Fibroblast of skin of abdomen (primary cell): ENCODE results near the gene CUX1.

Experiments
- DNase-seq: peaks from one replicate; pipeline ENCODE4 v3.0.0-alpha.2; 2013

Gene CUX1

DNA sequence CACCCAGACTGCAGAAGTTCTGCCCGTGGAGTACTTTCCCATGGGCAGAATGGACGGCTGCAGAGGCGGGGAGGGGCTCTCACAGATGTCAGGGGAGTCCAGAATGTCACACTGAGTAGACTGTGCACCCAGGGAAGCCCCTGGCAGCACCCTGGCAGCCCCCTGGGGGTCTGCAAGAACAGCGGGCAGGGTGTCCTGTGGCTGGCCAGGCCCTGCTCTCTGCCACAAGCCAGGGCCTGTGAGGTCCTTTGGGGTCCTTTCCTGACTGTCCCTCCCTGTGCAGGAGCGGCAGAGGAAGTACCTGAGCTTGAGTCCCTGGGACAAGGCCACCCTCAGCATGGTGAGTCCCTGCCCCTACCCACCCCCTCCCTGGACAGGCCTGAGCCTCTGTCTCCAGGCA, 463.1 kb downstream of the CUX1 start:
- no peak for DNase-seq

DNA sequence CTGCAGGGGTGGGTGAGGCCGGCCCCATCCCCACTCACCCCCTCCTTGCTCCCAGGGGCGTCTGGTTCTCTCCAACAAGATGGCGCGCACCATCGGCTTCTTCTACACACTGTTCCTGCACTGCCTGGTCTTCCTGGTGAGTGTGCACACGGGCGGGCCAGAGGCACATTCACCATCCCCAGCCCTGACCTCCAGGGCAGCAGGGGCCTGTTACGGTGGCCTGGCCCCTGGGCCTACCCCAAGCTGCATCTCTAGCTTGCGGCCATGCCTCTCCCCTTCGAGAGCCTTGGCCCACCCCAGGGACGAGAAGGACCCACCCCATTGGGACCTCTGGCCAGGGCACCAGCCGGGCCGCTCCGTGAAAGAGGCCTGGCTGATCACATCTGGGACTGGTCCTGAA, 464.4 kb downstream of the CUX1 start:
- no peak for DNase-seq

DNA sequence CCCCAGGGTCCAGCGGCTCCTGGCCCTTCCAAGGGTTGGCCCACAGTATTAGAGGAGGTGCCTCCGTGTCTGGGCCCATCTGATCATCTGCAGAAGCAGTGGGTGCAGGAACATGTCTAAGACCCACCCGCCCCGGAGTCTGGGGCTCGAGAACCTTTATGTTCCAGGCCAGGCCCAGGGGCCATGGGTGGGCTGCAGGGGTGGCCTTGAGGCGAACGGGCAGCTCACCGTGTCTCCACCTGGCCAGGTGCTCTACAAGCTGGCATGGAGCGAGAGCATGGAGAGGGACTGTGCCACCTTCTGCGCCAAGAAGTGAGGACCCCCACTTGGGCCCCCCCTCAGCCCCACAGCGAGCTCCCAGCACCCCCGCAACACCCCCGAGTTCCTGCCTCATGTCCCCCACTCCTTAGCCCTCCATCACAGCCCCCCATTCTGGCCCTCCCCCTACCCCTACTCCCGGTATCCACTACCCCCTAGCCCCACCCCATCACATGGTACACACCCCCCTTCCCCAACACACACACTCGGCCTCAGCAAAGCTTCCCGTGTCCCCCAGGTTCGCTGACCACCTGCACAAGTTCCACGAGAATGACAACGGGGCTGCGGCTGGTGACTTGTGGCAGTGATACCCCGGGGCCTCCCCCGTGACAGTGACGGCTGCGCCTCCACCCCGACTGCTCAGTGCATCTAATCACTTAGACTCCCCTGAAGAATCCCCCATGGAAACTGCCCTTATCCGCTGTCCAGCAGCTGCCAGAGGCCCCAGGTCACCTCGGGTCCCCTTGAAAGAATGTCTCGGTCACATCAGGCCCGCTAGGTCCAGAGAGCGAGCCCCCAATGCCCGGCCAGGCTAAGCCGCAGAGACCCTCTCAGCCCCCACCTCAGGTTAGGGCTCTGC, 465.3 kb downstream of the CUX1 start:
- DNase-seq: no peak

DNA sequence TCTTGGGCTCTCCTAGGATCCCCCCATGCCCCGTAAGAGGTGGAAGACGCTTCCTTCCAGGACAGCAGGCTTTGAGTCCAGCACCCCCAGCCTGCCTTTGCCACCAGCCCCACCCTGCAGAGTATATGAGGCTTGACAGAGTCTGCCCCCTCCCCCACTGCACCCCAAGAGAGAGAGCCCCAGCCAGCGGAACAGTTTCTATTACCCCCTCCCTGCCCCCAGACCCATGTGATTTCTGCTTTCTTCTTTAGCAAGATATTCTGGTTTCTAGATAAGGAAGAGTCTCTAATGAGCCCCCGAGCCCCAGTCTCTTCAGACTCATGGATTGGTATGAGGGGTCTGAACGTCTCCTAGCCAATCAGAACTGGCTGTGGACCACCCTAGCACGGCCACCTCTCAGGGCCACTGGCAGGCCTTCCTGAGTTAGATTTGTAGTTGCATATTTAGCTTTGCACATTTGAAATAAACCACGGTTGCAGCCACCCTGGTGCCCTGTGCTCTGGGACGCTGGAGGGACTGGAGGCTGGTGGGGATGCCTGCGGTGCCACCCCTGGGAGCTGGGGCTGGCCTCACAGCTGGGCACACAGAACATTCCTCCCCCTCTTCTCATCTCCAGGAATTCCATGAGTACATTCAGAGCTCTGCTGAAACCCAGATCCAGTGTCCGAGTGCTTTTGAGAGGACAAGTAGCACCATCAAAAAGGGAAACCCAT, 466.2 kb downstream of the CUX1 start:
- no peak for DNase-seq

DNA sequence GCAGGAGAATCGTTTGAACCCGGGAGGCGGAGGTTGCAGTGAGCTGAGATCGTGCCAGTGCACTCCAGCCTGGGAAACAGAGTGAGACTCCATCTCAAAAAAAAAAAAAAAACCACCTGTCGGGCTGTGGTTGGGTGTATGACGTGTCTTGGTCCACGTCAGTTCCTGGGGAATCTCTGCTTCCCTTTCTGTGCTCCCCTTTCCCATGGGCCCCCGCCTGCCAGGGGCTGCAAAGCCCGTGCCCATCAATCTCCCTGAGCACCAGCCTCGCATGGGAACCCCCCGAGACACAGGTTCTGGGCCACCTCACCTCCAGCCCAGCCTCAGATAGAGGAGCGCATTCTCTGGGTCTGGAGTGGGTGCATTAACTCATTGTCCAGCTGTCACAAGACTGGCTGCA, 467.0 kb downstream of the CUX1 start:
- no peak for DNase-seq

DNA sequence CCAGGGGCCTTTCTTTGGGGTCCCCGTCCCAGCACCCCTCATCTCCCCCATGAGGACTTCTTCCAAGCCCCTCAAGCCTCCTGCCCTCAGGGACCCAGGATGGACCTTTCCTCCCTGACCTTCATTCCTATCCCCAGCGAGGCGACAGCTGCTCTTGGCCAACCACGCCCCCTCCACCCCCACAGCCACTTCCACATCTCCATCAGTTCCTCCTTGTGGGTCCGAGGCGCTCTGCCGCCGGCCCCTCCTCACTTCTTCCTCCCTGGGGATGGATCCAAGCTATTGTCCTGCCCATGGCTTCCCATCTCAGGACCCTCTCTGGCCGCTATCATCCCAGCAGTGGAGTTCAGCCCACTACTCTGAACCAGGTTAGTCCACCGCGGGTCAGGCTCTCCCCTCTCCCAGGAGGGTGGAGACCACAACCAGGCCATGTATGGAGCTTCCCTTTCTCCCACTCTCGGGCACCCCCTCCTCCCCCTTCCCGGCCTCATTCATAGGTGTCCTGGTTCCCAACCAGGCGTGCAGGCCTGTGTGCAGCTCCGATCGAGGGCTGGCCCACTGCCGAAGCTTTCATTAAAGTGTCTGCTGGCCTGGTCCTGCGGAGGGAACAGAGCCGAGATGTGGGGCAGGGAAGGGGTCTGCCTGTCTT, 467.6 kb downstream of the CUX1 start:
- no peak for DNase-seq

DNA sequence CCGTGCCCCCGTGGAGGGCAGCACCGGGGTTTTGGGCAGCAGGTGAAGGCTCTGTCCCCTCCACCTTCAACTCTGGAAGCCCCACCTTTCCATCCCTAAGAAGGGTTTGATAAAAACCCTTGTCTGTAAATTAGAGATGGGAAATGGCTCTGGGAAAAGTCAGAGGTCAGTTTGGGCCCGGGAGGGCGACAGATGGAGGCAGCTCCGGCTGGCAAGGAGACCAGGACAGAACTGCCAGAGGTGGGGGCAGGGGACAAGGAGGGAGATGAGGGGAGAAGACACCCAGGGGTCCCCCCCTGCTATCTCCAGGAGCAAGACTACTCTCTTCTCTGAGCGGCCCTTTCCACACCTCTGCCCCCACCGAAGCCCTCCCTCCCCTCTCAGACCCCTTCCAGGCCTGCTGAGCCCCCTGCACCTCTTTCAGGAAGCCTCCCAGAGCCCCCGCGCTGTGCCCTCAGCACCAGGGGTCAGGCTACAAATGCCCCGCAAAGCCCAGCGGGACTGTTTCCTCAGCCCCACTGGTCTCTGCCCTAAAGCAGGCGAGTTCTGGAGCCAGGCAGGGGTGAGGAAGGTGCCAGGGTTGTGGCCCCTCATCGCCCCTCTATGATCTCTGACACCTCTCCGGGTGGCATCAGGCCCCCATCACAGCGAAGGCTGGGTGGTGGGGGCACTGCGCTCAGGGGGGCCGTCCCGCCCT, 468.3 kb downstream of the CUX1 start:
- DNase-seq: no peak

DNA sequence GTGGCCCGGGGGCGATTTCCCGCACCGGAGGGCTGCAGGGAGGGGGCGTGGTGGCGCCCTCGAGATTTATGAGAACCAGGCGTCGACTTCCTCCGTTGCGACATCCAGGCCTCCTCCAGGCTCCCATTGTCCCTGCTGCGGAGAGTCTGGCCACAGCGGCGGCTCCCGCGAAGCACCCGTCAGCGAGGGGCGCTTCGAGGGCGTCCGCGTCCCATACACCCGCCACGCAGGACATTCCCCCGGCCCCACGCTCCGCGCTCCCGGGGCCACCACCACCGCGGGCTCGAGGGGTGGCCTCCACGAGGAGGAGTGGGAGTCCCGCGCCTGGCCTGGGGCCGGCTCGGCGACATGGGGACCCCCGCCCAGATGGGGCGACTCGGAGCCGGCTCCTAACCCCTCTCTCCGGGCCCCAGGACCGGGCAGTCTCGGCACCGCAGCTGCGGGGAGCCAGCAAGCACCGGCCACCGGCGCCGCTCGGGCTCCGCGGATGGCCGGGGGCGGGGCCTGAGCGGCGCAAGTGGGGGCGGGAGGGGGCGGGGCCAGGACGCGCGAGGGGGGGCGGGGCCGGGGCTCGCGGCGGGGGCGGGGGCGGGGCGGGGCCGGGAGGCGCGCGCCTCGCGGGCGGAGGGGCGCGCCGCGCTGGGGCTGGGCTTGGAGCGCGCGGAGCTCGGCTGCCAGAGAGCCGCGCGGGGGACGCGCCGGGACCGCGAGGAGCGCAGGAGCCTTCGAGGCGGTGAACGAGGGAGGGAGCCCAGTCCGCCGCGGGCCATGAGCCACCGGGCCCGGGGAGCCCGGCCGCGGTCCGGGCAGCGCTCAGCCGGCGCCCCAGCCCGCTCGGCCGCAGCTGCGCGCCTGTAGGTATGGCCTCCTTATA, 469.0 kb downstream of the CUX1 start, which contains the start of gene SH2B2:
Gene SH2B2 (plus strand): TSS at position 632 of the 874 bp plus-strand sequence. CDS start 13,683 bp downstream, outside the sequence.
- DNase-seq: peak; percentile 66

DNA sequence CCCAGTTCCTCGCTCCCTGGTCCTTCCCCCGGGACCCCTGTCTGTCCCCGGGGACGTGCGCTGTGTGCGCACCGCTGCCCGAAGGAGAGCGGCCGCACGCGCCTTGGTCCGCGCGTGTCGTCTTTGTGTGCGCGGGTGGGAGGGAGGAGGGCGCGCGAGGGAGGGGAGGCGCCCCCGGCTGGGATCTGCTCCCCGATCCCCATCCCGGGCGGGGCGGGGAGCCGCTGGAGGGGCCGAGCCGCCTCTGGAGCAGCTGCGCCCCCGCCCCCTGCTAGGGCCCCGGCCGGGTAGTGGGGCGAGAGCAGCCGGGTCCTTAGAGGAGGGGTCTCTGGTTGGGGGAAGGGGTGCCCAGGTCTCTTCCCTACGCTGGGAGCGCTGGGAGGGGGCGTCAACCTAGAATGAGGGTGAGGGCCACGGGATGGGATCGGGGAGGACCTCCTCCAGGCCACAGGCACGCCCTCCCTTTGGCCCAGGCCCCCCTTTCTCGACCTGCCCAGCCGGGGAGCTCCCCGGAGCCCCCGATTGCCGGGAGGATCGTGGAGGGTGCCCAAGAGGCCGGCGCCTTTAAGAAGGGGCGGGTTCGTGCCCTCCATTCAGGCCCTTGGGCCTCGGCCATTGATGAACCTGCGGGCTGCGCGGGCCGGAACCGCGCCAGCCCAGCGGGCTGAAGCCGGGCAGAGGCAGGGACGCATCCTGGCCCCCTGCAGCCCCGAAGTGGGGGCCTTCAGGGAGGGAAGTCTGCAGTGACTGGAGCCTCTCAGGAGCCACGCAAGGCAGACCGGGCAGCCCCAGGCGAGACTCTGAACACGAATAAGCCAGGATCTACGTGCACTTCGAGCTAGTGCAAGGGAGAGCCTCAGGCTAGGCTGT, 469.9 kb downstream of the CUX1 start:
- no peak for DNase-seq

DNA sequence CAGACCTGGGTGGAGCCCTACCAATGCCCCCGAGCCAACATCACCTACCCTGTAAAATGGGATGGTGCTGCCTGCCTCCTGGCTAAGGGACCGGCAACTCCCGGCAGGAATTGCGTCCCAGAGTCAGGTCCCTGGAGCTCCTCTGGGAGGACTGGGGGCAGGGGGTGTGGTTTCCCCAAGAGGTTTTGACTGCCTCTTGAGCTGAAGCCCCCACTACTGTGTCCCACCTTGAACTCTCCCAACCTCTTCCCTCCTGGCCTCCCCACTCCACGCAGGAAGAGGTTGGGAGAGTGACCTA, 470.5 kb downstream of the CUX1 start:
- DNase-seq: no peak

DNA sequence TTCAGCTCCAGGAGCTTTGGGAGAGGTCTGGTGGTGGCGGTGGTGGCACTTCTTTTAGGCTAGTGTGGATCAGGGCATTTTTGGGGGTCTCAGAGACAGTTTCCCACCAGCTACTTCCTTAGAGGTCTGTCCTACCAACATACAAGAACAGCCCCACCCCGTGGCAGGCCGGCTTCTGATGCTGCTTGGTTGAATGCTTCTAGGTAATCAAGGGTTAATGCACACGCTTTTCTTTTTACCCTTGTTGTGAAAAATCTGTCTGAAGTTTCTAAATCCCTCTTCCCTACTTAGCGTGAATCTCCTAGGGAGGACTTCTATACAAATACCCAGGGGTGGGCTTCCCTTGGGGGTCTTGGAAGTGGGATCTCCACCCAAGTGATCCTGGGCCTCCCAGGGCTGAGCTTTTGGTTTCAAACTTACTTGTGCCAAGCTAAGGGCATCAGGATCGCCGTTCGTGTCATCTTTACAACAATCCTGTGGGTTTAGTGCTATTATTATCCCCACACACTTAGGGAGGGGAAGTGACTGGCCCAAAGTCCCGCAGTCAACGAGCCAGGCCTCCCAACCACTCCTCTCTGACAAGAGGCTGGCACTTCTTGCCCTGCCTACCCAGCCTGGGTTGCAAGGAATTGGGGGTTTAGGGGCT, 471.0 kb downstream of the CUX1 start:
- no peak for DNase-seq

DNA sequence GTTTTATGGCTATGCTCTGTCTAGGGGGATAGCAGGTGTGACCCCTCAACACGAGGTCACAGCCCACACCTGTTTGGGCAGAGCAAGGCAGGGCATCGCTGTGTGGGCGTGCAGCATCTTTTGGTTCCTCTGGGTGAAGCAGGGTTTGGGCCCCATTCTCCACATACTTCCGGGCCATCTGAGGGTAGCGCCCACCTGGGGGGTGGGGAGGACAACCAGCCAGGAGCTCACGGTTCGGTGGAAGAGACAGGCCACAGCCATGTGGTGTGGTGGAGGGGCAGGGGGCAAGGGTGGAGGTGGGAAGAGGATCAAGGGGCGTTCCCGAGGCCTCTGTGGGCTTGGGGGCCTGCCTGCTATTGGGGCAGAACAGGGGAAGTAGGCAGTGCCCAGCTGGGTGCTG, 471.6 kb downstream of the CUX1 start:
- no peak for DNase-seq

DNA sequence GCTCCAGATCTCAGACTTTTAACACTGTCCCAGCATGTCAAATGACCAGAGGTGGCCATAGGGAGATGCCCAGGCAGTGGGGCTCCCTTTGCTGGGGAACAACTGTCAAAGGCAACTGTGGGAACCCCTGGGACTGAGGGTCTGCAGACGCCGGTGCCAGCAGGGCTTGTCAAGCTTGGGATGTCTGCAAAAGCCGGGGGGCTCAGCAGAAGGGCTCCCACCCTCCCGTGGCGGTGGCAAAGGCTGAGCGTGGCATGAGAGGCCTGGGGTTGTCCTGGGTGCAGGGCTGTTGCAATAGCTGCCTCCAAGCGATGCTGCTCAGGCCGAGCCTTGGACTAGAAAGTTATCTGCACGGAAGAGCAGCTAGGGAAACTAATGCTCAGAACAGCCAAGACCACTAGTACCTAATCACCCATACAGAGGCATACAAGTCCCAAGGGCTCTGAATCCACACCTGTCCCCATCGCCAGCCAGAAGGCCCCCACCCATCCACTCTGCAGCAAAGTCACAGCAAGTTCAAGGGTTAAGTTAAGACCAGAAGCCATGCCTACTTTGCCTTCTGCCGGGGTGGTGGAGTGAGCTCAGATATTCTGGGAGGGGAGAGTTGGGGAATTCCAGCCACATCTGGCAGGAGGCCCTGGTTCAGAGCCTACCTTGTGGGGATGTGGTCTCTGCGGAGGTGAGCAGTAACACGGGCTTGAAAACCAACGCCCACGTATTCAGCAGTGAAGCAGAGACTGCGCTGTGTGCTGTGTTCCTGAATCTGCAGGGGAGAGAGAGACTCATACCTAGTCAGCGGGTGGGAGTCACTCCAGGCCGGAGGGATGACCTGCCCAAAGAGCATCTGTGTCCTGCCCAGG, 473.9 kb downstream of the CUX1 start:
- no peak for DNase-seq

DNA sequence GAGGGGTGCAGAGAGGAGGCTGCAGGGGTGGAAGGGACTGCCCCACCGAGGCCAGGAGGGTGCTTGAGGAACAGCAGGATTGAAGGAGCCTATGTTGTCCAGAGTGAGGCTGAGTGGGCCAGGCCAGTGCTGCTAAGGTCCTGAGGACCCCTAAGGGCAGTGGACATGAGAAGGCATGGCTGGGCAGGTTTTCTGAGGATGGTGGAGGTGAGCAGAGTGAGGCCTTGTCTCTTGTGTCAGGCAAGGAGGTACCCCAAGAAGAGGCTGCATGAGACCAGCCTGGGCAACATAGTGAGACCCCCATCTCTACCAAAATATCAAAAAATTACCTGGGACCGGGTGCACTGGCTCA, 474.5 kb downstream of the CUX1 start:
- DNase-seq: no peak

DNA sequence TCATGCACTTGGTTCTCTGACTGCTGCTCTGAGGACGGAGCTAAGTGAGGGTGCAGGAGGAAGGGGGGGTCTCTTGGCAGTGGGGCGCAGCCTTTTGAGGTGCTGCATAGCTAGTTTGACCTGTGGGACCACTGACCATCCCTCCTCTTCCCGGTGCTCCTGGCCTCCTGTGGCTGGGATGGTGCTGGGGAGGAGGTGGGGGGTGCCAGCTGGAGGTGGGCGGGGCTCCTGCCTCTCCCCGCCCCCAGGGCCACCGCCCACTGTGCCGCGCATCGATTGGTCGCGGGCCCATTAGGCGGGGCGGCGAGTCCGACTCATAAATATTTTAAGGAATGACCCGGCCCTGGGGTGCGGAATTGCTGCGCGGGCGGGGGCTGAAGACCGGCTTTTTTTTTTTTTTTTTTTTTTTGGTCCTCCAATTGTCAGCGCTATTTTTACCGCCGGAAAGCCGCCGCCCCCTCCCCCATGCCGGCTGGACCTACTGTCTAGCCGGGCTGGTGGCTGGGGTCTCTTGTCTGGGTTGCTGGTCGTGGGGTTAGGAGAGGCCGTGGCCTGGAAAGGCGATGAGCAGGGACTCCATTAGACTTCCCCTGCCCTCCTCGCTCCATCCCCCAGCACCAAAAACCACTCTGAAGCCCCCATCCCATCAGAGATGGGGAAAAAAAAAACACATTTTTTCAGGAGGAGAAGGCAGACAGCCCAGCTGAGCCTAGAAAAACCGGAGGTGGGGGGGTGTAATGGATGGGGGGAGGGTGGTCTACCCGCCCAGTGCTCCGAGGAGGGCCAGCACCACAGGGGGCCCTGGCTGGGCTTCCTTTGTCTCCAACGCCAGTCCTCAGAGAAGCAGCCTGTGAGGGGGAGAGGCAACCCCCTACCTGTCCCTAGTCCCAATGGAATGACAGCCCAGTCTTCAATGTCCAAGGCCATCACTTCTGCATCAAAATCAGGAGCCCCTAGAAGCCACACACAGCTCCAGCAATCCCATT, 475.7 kb downstream of the CUX1 start:
- no peak for DNase-seq

DNA sequence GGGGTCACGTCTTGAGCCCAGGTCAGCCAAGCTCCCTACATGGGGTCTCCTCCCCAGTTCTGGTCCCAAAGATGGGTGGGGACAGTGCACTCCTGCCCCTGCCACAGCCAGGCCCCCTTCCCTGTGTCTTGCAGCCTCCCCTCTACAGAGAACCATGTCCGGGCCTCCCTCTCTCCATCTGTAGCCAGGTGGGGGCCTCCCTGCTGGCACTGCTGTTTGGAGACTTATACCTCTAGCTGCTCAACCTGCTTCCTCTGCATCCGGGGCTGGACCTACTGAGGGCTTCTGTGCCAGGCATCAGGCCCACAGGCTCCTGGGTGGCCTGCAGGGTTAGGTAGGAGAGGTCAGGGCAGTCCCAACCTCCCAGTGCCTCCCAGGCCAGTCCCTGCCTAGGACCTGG, 477.2 kb downstream of the CUX1 start:
- no peak for DNase-seq

DNA sequence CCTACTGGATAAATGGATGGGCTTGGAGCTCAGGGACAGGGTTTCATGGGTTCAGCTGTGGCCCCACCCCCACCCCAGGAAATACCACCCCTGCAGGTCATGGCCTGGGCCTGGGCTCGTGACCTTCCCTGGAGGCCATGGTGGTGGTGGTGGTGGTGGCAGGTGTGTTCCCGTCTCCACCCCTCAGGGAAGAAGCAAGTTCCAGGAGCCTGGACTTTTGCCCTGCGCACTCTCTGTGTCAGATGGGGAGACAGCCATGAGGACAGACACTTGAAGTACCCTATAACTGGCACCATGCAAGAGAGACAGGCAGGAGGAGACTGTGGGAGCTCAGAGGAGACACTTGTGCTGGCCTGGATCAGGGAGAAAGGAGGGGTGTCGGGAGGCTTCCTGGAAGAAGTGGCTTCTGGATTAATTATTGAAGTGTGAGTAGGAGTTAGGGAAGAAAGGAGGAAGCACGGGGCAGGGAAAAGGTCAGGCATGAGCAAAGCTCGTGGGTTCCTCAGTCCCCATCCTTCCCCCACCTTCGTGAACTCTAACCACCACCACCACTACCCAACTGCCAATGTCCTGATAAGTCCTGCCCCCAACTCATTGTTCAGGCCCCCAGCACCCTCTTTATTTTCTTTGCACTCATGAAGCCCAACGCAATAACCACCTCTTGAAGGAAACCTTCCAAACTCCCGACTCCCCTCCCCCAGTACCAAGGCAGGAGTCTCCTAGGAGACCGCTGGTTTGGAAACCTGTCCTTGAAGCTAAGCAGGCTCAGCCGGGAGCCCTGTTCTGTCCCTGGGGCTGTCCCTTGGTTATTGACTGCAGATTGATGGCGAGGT, 478.1 kb downstream of the CUX1 start:
- DNase-seq: no peak

DNA sequence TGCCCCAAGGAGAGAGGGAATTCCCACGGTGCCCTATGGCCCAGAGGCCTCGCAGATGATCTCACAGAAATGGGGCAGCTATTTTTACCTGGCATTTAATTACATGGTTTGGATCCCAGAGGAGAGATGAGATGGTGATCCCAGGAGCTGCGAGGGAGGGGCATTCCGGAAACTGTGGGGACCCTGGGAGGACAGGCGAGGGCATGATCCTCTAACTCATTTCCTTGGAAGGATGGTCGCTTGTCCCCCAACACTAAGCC, 478.7 kb downstream of the CUX1 start:
- DNase-seq: no peak
